ENCODE measurements around the gene TMEM154.

TMEM154 gene

DNA sequence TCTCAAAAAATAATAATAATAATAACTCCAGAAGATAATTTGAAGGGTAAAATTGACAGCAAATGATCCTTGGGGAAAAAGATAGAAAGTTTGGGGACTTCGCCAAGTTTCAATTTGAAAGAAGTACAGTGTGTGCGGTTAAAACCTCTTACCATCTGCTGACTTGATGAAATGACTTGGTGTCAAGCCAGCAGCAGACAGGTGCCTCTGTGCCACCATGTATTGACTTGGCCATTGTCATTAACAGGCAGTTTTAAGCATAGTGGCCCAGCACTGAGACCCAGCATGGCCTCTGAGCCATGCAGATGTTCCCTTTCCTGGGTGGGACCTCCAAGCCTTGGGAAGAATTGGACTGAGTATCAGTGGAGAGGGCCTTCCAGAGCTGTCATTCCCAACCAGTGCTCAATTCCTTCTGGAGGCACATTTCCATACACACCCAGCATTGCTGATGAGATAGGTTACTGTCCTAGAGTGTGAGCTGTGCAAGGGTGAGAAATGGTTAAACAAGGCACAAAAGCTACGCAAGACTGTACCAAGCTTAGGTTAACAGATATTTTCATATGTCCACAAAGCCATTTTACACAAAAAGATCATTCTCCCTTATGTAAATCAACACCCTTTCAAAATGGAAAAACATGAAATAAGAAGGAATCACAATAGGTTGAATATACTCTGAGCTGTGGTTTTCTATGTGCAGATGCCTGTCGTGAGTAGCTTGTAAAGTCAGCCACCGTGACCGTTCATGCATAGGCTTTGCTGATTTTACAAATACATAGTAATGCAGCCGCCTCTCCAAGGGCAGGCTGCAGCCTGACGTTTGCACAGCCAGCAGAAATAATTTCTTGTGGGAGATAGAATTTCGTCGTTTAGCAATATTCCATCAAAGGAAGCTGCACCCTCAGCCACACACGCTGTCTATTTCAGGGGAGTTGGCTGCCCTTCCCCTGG lies 84.5 kb downstream of the TMEM154 start:
- no peak overlapping the region for H3K4me3 ChIP-seq (ENCODE audit: low read depth, low read length)
- TF ChIP-seq, protein P1, sequence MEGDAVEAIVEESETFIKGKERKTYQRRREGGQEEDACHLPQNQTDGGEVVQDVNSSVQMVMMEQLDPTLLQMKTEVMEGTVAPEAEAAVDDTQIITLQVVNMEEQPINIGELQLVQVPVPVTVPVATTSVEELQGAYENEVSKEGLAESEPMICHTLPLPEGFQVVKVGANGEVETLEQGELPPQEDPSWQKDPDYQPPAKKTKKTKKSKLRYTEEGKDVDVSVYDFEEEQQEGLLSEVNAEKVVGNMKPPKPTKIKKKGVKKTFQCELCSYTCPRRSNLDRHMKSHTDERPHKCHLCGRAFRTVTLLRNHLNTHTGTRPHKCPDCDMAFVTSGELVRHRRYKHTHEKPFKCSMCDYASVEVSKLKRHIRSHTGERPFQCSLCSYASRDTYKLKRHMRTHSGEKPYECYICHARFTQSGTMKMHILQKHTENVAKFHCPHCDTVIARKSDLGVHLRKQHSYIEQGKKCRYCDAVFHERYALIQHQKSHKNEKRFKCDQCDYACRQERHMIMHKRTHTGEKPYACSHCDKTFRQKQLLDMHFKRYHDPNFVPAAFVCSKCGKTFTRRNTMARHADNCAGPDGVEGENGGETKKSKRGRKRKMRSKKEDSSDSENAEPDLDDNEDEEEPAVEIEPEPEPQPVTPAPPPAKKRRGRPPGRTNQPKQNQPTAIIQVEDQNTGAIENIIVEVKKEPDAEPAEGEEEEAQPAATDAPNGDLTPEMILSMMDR (IDR thresholded peaks at IDR 0.05; ENCODE audit: low read depth, low read length): no peak

DNA sequence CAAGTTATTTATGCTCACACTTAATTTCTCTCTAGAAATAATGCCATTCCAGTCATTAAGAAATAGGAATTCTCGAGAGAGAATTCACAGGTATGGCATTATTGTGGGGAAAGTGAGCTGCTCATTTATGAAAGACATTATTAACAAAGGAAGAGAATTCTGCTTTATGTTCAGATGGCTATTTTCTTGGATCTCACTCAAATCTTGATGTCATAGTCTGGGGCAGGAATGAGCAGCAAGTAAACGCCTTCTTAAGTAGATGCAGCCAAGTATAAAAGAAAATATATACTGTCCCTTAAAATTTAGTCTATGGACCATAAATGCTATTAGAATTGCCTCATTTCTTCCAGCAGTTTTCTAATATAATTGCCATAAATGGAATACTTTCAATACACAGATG lies 85.7 kb downstream of the TMEM154 start:
- TF ChIP-seq, protein P1 (IDR thresholded peaks at IDR 0.05; ENCODE audit: low read depth, low read length): no peak
- no peak overlapping the region for H3K4me3 ChIP-seq (ENCODE audit: low read depth, low read length)

DNA sequence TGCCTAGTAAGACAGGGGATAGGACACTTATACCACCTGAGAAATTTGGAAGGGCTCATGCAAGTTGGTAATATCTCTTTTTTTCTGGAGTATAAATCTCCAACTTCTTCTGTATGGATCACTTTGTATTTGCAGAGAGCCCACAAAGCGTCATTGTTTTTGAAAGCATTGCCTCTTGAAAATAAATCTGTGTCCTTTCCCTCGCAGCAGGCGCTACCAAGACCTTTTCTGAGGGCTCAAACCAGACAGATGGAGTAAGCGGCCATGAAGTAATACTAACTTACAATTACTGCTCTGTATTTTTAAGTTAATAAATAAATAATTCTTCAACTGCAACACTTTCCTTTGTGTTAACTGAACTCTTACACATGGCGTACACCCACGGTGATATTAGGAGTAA lies 87.9 kb downstream of the TMEM154 start:
- TF ChIP-seq, protein P1 (IDR thresholded peaks at IDR 0.05; ENCODE audit: low read depth, low read length): no peak
- no peak overlapping the region for H3K4me3 ChIP-seq (ENCODE audit: low read depth, low read length)

DNA sequence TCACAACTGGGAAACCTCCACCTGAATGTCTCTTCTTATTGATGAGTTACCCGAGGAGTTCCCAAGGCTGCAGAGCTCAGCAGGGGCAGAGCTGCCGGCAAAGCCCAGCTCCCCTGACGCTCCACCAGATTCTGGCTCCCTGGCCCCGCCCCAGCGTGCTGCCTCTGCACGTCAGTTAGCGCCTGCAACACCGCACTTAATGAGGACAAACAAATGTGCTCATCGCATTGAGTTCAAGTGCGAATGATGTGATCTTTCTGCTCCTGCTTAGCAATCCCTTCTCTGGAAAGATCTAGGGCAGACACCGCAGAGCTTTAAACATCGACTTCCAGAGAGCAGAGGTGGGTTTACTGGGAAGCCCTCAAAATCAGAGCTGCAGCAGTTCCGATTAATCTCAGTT lies 88.4 kb downstream of the TMEM154 start:
- TF ChIP-seq, protein P1 (IDR thresholded peaks at IDR 0.05; ENCODE audit: low read depth, low read length): no peak
- H3K4me3 ChIP-seq (ENCODE audit: low read depth, low read length): no peak overlapping the region

DNA sequence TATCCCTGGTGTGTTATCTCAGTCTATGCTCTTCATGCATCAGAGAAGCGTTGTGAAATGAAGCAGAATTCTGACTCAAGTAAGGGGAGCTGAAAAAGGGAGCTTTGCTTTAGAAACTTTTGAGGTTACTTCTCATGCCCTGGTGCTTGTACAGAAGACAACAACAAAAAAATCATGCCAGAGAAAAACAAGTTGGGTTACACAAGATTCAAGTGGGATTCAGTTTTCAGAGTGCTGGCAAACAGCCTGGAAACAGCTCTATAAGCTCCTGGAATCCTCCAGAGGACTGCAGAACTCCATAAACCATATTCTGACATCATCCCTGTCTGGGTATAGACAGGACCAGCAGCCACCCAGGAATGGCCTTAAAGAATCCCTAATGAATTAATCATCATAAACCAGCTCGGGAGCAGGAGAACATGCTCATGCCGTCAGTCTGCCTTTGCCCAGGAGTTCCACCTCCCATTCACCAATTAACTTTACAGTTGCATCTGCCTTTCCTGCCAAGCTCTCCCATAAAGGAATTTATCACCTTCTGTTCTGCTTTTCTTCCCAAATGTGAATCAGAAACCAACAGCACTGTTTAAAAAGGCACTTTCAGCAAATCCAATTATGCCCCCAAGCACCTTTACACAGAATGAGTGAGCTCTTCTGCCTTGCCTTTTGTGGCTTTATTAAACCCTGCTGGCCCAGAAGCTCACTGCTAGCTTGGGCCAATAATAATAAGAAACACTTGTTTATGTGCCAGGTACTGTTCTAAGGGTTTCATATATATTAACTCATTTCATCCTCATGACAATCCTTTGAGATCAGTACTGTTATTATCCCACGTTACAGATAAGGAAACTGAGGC lies 89.4 kb downstream of the TMEM154 start:
- TF ChIP-seq, protein P1 (IDR thresholded peaks at IDR 0.05; ENCODE audit: low read depth, low read length): no peak
- no peak overlapping the region for H3K4me3 ChIP-seq (ENCODE audit: low read depth, low read length)

DNA sequence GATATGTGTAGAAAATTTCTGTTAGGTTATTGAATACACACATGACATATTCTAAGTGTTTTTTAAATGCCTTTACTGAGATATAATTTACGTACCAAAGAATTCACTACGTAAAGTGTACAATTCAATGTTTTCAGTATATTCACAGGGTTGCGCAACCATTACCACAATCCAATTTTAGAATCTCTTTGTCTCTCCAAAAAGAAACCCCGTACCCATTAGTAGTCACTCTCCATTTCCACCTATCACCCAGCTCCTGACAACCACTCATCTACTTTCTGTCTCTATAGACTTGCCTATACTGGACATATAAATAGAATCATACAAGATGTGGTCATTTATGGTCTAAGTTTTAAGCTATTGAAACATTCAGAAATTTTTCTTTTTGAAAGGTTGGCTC lies 90.9 kb downstream of the TMEM154 start:
- no peak overlapping the region for H3K4me3 ChIP-seq (ENCODE audit: low read depth, low read length)
- TF ChIP-seq, protein P1 (IDR thresholded peaks at IDR 0.05; ENCODE audit: low read depth, low read length): no peak

All from WI38 (cell line).